Activated CD4-positive, alpha-beta T cell treated with anti-CD3 and anti-CD28 coated beads, Interleukin-2, amount 50 U/mL, for 16 hours (primary cell): Measurements from ENCODE around the gene CATSPER1.

Experiments
- DNase-seq: peaks from one replicate; pipeline ENCODE4 v3.0.0-alpha.2; 2020

The CATSPER1 gene

GRCh38 chr11:66026017-66026529, at the start of gene CATSPER1:
Gene CATSPER1 (minus strand): TSS chr11:66026479. CDS start chr11:66026379, 100 bp downstream.
- no peak for DNase-seq

GRCh38 chr11:66075273-66075672, 49.0 kb upstream of the CATSPER1 start:
- DNase-seq: no peak

- no peak for DNase-seq
Measured at GRCh38 chr11:66073669-66074068, 47.4 kb upstream of the CATSPER1 start.

- no peak for DNase-seq
Measured at GRCh38 chr11:66072518-66072917, 46.2 kb upstream of the CATSPER1 start.

GRCh38 chr11:66072081-66072480, 45.8 kb upstream of the CATSPER1 start:
- no peak for DNase-seq

- no peak for DNase-seq
Measured at GRCh38 chr11:66071381-66071801, 45.1 kb upstream of the CATSPER1 start.

- DNase-seq: no peak
Measured at GRCh38 chr11:66070604-66071380, 44.5 kb upstream of the CATSPER1 start.

- peak; percentile 81 for DNase-seq
Measured at GRCh38 chr11:66069715-66070603, 43.7 kb upstream of the CATSPER1 start, which contains the start of gene PACS1. Gene PACS1 (plus strand): TSS chr11:66070272. CDS start chr11:66070487, 215 bp downstream.

GRCh38 chr11:66068923-66069714, 42.8 kb upstream of the CATSPER1 start:
- peak; percentile 28 for DNase-seq

- DNase-seq: peak; percentile 78
Measured at GRCh38 chr11:66068154-66068821, 42.0 kb upstream of the CATSPER1 start.

- no peak for DNase-seq
Measured at GRCh38 chr11:66067640-66068039, 41.4 kb upstream of the CATSPER1 start.

- DNase-seq: no peak
Measured at GRCh38 chr11:66066751-66067150, 40.5 kb upstream of the CATSPER1 start.

- DNase-seq: no peak
Measured at GRCh38 chr11:66064571-66064970, 38.3 kb upstream of the CATSPER1 start.

- no peak for DNase-seq
Measured at GRCh38 chr11:66063900-66064299, 37.6 kb upstream of the CATSPER1 start.

- no peak for DNase-seq
Measured at GRCh38 chr11:66062408-66062807, 36.1 kb upstream of the CATSPER1 start.

GRCh38 chr11:66061268-66061667, 35.0 kb upstream of the CATSPER1 start:
- DNase-seq: no peak

GRCh38 chr11:66059966-66060680, 33.8 kb upstream of the CATSPER1 start:
- DNase-seq: no peak

GRCh38 chr11:66056501-66056900, 30.2 kb upstream of the CATSPER1 start:
- no peak for DNase-seq

GRCh38 chr11:66055021-66055420, 28.7 kb upstream of the CATSPER1 start:
- DNase-seq: no peak

GRCh38 chr11:66052664-66052982, 26.3 kb upstream of the CATSPER1 start:
- DNase-seq: no peak
